Measurements from ENCODE around the gene TMEM94.
"Not testable (repeated sequence)": the region's sequence is repeated elsewhere in the genome, so short reads cannot be mapped to it uniquely, and the experiment has no call there.

Gene TMEM94

DNA sequence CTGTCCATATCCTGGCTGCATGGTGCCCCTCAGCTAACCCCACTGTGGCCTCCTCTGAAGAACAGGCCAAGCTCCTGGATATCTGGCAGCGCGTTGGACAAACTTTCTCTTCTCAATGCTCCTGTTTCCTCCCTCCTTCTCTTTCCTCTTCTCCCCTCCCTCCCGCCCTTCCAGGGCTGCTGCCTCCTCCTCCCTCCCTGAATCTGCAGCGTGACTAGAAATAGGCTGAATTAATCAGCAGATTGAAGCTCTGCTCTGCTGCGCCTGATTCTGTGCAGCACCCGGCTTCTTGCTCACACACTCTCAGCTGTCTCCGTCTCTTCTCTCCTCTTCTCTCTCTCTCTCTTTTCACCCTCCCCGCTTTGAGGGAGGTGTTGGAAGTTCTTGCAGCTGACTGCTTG lies 19.8 kb downstream of the TMEM94 start:
- no peak for DNase-seq (ENCODE audit: low read depth in 2 of 2, low spot score in 1 of 2)

- no peak for DNase-seq (ENCODE audit: low read depth in 2 of 2, low spot score in 1 of 2)
Observed at GRCh38 chr17:75476752-75477489, 20.5 kb downstream of the TMEM94 start.

DNA sequence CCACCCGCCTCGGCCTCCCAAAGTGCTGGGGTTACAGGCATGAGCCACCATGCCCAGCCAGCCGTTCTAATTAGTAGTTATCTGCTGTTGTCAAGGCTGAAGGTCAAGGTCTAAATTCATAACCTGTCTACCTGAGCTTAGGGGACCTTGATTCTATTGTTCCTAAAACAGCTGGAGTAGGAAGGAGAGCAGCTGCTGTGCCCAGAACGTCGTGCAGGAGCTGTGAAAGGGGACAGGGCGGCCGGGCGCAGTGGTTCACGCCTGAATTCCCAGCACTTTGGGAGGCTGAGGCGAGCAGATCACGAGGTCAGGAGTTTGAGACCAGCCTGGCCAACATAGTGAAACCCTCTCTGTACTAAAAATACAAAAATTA lies 21.0 kb downstream of the TMEM94 start:
- DNase-seq (ENCODE audit: low read depth in 2 of 2, low spot score in 1 of 2): not testable (repeated sequence)

GRCh38 chr17:75478508-75478907 lies 22.1 kb downstream of the TMEM94 start:
- no peak for DNase-seq (ENCODE audit: low read depth in 2 of 2, low spot score in 1 of 2)

GRCh38 chr17:75480281-75480680 lies 23.8 kb downstream of the TMEM94 start:
- DNase-seq (ENCODE audit: low read depth in 2 of 2, low spot score in 1 of 2): no peak

GRCh38 chr17:75481194-75482068 lies 25.0 kb downstream of the TMEM94 start:
- DNase-seq (ENCODE audit: low read depth in 2 of 2, low spot score in 1 of 2): no peak

DNA sequence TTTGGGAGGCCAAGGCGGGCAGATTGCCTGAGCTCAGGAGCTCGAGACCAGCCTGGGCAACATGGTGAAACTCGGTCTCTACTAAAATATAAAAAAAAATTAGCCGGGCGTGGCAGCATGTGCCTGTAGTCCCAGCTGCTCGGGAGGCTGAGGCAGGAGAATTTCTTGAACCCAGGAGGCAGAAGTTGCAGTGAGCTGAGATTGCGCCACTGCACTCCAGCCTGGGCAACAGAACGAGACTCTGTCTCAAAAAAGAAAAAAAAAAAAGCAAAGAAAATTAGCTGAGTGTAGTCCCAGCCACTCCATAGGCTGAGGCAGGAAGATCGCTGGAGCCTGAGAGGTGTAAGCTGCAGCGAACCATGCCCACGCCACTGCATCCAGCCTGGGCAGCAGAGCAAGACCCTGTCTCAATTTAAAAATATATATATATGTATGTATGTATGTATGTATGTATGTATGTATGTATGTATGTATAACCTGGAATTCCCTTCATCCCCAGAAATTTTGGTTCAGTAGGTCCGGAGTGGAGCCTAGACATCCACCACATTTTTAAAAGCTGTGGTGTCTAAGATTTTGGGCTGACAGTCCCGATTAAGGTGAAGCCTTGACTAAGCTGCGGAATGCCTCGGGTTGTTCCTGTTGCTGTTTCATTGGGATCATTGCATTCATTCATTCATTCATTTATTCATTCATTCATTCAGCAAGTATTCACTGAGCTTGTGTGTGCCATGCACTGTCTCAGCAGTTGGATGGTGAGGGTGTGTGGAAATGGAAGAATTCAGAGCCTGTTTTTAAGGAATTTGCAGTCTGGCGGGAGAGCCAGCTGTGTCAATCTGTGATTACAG lies 25.9 kb downstream of the TMEM94 start:
- DNase-seq (ENCODE audit: low read depth in 2 of 2, low spot score in 1 of 2): no peak

- no peak for DNase-seq (ENCODE audit: low read depth in 2 of 2, low spot score in 1 of 2)
Observed at GRCh38 chr17:75485688-75486087, 29.3 kb downstream of the TMEM94 start.

DNA sequence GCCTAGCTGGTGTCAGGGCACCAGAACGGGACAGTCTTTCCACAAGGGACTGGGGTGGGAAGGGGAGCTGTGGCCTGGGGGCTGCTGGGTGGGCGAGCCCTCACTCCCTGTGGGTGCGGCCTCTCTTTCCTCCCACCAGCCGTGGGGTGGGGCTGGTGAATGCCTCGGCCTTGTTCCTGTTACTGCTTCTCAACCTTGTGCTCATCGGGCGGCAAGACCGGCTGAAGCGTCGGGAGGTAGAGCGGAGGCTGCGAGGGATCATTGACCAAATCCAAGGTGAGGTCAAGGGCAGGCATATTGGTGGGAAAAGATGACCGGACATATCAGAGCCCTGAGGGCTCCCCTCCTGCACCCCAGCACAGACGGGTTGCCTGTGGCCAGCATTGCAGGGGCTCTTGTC lies 29.7 kb downstream of the TMEM94 start:
- no peak for DNase-seq (ENCODE audit: low read depth in 2 of 2, low spot score in 1 of 2)

GRCh38 chr17:75486951-75487350 lies 30.5 kb downstream of the TMEM94 start:
- no peak for DNase-seq (ENCODE audit: low read depth in 2 of 2, low spot score in 1 of 2)

GRCh38 chr17:75487351-75488070 lies 31.1 kb downstream of the TMEM94 start:
- DNase-seq (ENCODE audit: low read depth in 2 of 2, low spot score in 1 of 2): peak in 1 of 2 donors; percentile 25

GRCh38 chr17:75488693-75489510 lies 32.5 kb downstream of the TMEM94 start:
- DNase-seq (ENCODE audit: low read depth in 2 of 2, low spot score in 1 of 2): no peak

GRCh38 chr17:75489511-75489955 lies 33.1 kb downstream of the TMEM94 start:
- DNase-seq (ENCODE audit: low read depth in 2 of 2, low spot score in 1 of 2): no peak

DNA sequence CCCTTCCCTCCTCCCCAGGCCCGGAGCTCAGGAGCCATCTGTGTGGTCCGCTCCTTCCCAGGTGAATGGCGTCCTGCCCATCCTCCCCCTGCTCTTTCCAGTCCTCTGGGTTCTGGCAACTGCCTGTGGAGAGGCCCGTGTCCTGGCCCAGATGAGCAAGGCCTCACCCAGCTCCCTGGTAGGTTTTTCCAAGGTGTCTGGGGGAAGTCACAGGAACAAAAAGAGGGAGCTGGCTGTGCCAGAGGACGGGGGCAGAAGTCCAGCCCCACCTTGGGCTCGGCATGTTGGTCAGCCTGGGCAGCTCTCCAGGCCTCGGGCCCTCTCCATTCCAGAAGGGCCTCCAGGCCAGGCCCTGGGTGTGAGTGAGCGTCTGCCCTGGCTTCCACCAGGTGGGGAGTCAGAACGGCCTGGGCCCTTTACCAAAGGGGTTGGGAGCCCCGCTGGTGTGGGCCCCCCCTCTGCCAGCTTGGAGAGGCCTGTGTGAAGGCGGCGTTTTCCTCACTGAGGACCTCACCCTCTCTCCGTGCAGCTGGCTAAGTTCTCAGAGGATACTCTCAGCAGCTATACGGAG lies 33.8 kb downstream of the TMEM94 start:
- no peak for DNase-seq (ENCODE audit: low read depth in 2 of 2, low spot score in 1 of 2)

- no peak for DNase-seq (ENCODE audit: low read depth in 2 of 2, low spot score in 1 of 2)
Observed at GRCh38 chr17:75490953-75491649, 34.7 kb downstream of the TMEM94 start.

DNA sequence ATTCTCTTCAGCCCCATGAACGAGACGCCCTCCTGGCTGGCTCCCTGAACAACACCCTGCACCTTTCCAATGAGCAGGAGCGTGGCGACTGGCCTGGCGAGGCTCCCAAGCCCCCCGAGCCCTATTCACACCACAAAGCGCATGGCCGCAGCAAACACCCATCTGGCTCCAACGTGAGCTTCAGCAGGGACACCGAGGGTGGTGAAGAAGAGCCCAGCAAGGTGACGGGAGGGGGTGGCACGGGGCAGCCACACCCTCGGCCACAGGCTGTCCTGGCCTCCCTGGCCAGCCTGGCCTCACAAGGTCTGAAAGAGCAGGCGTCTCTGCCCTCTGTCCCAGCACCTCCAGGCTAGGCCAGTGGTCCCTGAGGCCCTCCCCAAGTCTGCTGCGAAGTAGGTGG lies 35.2 kb downstream of the TMEM94 start:
- no peak for DNase-seq (ENCODE audit: low read depth in 2 of 2, low spot score in 1 of 2)

- no peak for DNase-seq (ENCODE audit: low read depth in 2 of 2, low spot score in 1 of 2)
Observed at GRCh38 chr17:75492555-75493168, 36.2 kb downstream of the TMEM94 start.

- DNase-seq (ENCODE audit: low read depth in 2 of 2, low spot score in 1 of 2): no peak
Observed at GRCh38 chr17:75493476-75494129, 37.2 kb downstream of the TMEM94 start.
